A673 (cell line): ENCODE measurements around the gene TRPM1. TPM values are rescaled to one million over a fixed set of nuclear protein-coding genes. Genes with fewer than 3 reads are reported as not detected.
"Not testable (repeated sequence)": the region's sequence is repeated elsewhere in the genome, so short reads cannot be mapped to it uniquely, and the experiment has no call there.

Experiments used
- BruUV-seq: library from RNA; stranded (reverse); fragments of 400-500 nt; replicated peaks from 2 replicates; lab custom pipeline; 2021; lab: Mats Ljungman, UMichigan
- CTCF ChIA-PET: fragments of 300-600 bp; sonication (Branson Sonifier 250); formaldehyde crosslinking; loops from one replicate; lab custom pipeline; 2022; ENCODE audit warnings: antibody characterized with exemption; lab: Charles Lee
- POLR2A ChIA-PET: fragments of 300-600 bp; sonication (Branson Sonifier 250); formaldehyde crosslinking; loops from one replicate; lab custom pipeline; 2022; ENCODE audit warnings: antibody characterized with exemption; ENCODE audit not compliant: low non-redundant PET; lab: Charles Lee
- DNase-seq: peaks from one replicate; pipeline ENCODE4 v3.0.0-alpha.2; 2015; ENCODE audit warnings: low spot score
- H3K27ac ChIP-seq: fragments of 200-600 bp; sonication (generic); 2 replicates; pipeline ENCODE4 v1.5.1; 2016; ENCODE audit warnings: mixed run types, low read depth, mild to moderate bottlenecking, mixed read lengths, antibody characterized with exemption, low read length; ENCODE audit not compliant: poor library complexity, severe bottlenecking
- H3K27me3 ChIP-seq: fragments of 200-600 bp; sonication (generic); replicated peaks from 2 replicates; pipeline ENCODE4 v1.6.1; 2017; ENCODE audit warnings: mixed run types, low read depth, mild to moderate bottlenecking, mixed read lengths, antibody characterized with exemption, low read length; ENCODE audit not compliant: insufficient read depth, poor library complexity
- H3K36me3 ChIP-seq: fragments of 200-600 bp; sonication (generic); 2 replicates; pipeline ENCODE4 v1.6.1; 2016; ENCODE audit warnings: mixed run types, mild to moderate bottlenecking, mixed read lengths, antibody characterized with exemption, low read length; ENCODE audit not compliant: insufficient read depth, poor library complexity, severe bottlenecking
- H3K4me1 ChIP-seq: fragments of 200-600 bp; sonication (generic); 2 replicates; pipeline ENCODE4 v1.6.1; 2017; ENCODE audit warnings: mixed run types, mild to moderate bottlenecking, mixed read lengths, antibody characterized with exemption, low read length; ENCODE audit not compliant: insufficient read depth, poor library complexity, severe bottlenecking
- H3K4me3 ChIP-seq: fragments of 200-600 bp; sonication (generic); 2 replicates; pipeline ENCODE4 v1.5.1; 2016; ENCODE audit warnings: low read depth, mixed run types, mild to moderate bottlenecking, mixed read lengths, low read length; ENCODE audit not compliant: poor library complexity, severe bottlenecking
- H3K9me3 ChIP-seq: fragments of 200-600 bp; sonication (generic); 2 replicates; pipeline ENCODE4 v1.6.1; 2016; ENCODE audit warnings: mixed run types, low read depth, mild to moderate bottlenecking, mixed read lengths, antibody characterized with exemption, low read length; ENCODE audit not compliant: poor library complexity, severe bottlenecking
- EZH2 ChIP-seq: fragments of 200-600 bp; sonication (generic); IDR thresholded peaks from 2 replicates; pipeline ENCODE4 v1.6.1; 2017; ENCODE audit warnings: borderline replicate concordance, low read depth, mild to moderate bottlenecking, mixed read lengths, antibody characterized with exemption, low read length; ENCODE audit not compliant: poor library complexity, severe bottlenecking
- intact Hi-C: fragments of 100-400 bp; cut with micrococcal nuclease; formaldehyde crosslinking; loops from one replicate; pipeline ENCODE4 v1.10.0; 2022; ENCODE audit not compliant: unreplicated experiment
- total RNA-seq: library from RNA; stranded (reverse); gene quantifications from 2 replicates; pipeline ENCODE4 v1.2.3, GENCODE V29; 2021
- TF ChIP-seq, protein P1 (sequence below): fragments of 300-800, 200-600 bp; sonication (generic); conservative IDR thresholded peaks from 2 replicates; pipeline ENCODE4 v1.5.1; 2017; ENCODE audit warnings: low read depth, mild to moderate bottlenecking, antibody characterized with exemption, low read length, moderate library complexity, mixed read lengths

The TRPM1 gene
- total RNA-seq, 1 experiment from 2014 or later, result not detected

DNA sequence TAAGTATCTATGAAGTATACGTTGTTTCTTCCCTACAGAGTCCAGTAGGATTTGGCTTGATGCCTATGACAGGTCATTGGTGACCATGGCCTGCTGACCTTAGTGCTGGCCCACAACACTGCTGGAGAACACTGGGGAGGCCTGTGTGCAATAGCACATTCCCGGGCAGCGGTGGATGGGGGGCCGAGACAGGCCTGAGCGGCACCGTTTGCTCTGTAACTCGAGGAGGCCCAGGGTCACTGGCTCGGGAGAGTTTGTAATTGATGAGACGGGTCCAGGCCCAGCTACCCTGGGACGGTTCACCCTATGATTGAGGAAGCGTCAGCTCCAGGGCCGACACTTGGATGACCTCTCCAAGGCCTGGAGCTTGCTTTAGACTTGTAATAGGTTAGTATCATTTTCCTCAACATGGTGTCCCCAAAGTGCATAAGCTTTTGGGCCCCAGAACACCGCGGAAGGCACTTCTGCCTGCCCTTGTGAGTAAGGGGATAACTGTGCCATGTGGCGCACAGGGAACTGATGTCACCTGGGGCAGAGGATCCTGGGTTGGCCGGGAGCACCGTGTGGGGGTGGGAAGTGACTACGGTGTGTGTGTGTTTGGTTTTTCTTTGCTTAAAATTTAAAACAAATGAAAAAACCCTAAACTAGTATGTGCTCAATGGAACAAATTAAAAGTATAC is 12.0 kb downstream of the TRPM1 start:
- intact Hi-C loops, result no loop called here
- no peaks in the 10 kb centered on the region for H3K27me3 ChIP-seq
- ChIA-PET CTCF (no interaction called here), POLR2A (no interaction called here)
- no peak overlapping the region for H3K27ac ChIP-seq
- no peak for DNase-seq
- no peak overlapping the region for H3K4me3 ChIP-seq
- no peaks in the 10 kb centered on the region for H3K9me3 ChIP-seq
- TF ChIP-seq, protein P1, sequence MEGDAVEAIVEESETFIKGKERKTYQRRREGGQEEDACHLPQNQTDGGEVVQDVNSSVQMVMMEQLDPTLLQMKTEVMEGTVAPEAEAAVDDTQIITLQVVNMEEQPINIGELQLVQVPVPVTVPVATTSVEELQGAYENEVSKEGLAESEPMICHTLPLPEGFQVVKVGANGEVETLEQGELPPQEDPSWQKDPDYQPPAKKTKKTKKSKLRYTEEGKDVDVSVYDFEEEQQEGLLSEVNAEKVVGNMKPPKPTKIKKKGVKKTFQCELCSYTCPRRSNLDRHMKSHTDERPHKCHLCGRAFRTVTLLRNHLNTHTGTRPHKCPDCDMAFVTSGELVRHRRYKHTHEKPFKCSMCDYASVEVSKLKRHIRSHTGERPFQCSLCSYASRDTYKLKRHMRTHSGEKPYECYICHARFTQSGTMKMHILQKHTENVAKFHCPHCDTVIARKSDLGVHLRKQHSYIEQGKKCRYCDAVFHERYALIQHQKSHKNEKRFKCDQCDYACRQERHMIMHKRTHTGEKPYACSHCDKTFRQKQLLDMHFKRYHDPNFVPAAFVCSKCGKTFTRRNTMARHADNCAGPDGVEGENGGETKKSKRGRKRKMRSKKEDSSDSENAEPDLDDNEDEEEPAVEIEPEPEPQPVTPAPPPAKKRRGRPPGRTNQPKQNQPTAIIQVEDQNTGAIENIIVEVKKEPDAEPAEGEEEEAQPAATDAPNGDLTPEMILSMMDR, result no peak
- TF ChIP-seq EZH2, result no peak
- no TSS peak for BruUV-seq
- no peaks in the 10 kb centered on the region for H3K36me3 ChIP-seq
- no peaks in the 10 kb centered on the region for H3K4me1 ChIP-seq

DNA sequence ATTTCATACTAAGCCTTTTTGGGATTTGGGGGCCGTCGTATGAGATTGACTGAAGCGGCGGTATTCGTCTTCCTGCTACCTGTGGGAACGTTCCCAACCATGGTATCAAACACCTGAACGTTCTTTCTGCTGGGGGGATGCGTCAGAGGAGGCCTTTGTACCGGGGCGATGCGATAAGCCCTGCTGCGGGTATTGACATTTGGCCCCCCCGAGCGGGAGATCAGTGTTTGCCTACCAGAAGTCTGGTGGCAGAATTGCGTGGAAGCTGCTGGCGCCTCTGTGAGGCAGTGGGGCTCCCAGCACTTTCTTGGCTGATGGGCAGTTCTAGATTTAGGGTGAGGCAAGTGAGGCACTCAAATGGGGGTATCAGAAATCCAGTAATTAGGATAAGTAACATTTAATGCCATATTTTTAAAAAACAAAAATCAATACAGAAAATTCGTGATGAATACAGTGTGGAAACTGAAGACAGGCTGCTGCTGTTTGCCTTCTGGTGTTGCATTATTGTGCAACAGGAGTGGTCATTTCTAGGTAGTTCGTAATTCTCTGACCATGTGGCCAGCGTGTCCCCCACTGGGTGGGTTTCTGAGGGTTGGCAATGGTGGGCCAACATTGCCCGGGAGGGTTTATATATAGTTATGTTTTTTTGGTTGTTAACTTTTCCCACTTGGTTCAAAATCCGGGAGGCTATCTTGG is 12.7 kb downstream of the TRPM1 start:
- Histone ChIP-seq H3K27ac (no peak overlapping the region), H3K9me3 (no peaks in the 10 kb centered on the region), H3K4me3 (no peak overlapping the region), H3K36me3 (no peaks in the 10 kb centered on the region), H3K27me3 (no peaks in the 10 kb centered on the region), H3K4me1 (no peaks in the 10 kb centered on the region)
- ChIA-PET POLR2A (no interaction called here), CTCF (no interaction called here)
- TF ChIP-seq EZH2, result no peak
- TF ChIP-seq, protein P1, result no peak
- no TSS peak for BruUV-seq
- no peak for DNase-seq
- intact Hi-C loops, result no loop called here

DNA sequence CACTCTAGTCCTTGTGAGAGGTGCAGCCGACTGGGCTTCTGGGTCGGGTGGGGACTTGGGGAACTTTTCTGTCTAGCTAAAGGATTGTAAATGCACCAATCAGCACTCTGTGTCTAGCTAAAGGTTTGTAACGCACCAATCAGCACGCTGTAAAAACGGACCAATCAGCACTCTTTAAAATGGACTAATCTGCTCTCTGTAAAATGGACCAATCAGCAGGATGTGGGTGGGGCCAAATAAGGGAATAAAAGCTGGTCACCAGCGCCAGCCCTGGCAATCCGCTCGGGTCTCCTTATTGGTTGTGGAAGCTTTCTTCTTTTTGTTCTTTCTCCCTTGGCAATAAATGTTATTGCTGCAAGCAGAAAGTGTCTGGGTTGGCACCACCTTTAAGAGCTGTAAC is 13.5 kb downstream of the TRPM1 start:
- POLR2A ChIA-PET, H3K36me3 ChIP-seq, DNase-seq, CTCF ChIA-PET, H3K27me3 ChIP-seq, H3K4me1 ChIP-seq, intact Hi-C loops, H3K4me3 ChIP-seq, BruUV-seq, H3K9me3 ChIP-seq, H3K27ac ChIP-seq: not testable (repeated sequence)
